Measurements from ENCODE around the gene LMBRD1.

DNA sequence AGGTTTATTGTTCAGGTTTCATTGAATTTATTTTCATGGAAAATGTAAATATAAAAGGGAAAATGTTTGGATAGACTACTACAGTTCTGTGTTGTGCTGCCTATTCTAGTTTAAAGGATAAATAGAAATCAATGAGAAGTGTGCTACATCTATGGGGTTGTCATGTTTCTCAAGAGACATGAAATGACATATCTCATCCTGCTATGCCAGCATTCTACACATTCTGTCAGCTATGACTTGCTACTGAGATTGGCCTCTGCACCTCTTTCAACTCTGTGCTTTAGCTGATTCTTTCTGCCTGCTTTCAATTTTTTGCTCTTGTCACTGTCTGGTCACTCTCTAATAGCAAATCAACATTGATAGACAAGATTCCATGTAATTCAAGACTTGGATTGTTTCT lies 35.7 kb upstream of the LMBRD1 start:
- TF ChIP-seq CTCF (tag by site-specific recombination; IDR thresholded peaks at IDR 0.05) (no peak), ZNF274 (IDR thresholded peaks at IDR 0.05; ENCODE audit: low read length) (no peak), ZNF274 (tag by site-specific recombination; IDR thresholded peaks at IDR 0.05; ENCODE audit: borderline replicate concordance) (no peak), KLF9 (tag by site-specific recombination; IDR thresholded peaks at IDR 0.05; ENCODE audit: low read depth) (no peak), ZBTB7A (tag by site-specific recombination; IDR thresholded peaks at IDR 0.05; ENCODE audit: low read depth) (no peak), YY1 (tag by site-specific recombination; IDR thresholded peaks at IDR 0.05) (no peak), ZNF830 (tag by site-specific recombination; IDR thresholded peaks at IDR 0.05; ENCODE audit: low read depth) (no peak)
- TF ChIP-seq, protein P1, sequence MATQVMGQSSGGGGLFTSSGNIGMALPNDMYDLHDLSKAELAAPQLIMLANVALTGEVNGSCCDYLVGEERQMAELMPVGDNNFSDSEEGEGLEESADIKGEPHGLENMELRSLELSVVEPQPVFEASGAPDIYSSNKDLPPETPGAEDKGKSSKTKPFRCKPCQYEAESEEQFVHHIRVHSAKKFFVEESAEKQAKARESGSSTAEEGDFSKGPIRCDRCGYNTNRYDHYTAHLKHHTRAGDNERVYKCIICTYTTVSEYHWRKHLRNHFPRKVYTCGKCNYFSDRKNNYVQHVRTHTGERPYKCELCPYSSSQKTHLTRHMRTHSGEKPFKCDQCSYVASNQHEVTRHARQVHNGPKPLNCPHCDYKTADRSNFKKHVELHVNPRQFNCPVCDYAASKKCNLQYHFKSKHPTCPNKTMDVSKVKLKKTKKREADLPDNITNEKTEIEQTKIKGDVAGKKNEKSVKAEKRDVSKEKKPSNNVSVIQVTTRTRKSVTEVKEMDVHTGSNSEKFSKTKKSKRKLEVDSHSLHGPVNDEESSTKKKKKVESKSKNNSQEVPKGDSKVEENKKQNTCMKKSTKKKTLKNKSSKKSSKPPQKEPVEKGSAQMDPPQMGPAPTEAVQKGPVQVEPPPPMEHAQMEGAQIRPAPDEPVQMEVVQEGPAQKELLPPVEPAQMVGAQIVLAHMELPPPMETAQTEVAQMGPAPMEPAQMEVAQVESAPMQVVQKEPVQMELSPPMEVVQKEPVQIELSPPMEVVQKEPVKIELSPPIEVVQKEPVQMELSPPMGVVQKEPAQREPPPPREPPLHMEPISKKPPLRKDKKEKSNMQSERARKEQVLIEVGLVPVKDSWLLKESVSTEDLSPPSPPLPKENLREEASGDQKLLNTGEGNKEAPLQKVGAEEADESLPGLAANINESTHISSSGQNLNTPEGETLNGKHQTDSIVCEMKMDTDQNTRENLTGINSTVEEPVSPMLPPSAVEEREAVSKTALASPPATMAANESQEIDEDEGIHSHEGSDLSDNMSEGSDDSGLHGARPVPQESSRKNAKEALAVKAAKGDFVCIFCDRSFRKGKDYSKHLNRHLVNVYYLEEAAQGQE (tag by site-specific recombination; IDR thresholded peaks at IDR 0.05), result no peak
- TF ChIP-seq, protein P2, sequence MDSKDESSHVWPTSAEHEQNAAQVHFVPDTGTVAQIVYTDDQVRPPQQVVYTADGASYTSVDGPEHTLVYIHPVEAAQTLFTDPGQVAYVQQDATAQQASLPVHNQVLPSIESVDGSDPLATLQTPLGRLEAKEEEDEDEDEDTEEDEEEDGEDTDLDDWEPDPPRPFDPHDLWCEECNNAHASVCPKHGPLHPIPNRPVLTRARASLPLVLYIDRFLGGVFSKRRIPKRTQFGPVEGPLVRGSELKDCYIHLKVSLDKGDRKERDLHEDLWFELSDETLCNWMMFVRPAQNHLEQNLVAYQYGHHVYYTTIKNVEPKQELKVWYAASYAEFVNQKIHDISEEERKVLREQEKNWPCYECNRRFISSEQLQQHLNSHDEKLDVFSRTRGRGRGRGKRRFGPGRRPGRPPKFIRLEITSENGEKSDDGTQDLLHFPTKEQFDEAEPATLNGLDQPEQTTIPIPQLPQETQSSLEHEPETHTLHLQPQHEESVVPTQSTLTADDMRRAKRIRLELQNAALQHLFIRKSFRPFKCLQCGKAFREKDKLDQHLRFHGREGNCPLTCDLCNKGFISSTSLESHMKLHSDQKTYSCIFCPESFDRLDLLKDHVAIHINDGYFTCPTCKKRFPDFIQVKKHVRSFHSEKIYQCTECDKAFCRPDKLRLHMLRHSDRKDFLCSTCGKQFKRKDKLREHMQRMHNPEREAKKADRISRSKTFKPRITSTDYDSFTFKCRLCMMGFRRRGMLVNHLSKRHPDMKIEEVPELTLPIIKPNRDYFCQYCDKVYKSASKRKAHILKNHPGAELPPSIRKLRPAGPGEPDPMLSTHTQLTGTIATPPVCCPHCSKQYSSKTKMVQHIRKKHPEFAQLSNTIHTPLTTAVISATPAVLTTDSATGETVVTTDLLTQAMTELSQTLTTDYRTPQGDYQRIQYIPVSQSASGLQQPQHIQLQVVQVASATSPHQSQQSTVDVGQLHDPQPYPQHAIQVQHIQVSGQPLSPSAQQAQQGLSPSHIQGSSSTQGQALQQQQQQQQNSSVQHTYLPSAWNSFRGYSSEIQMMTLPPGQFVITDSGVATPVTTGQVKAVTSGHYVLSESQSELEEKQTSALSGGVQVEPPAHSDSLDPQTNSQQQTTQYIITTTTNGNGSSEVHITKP (tag by site-specific recombination; IDR thresholded peaks at IDR 0.05), result no peak
